ENCODE measurements around the gene AKR7A3. TPM values are rescaled to one million over a fixed set of nuclear protein-coding genes. Genes with fewer than 3 reads are reported as not detected.

The AKR7A3 gene
- total RNA-seq, 1 experiment from 2014 or later = 1.4 TPM

GRCh38 chr1:19327301-19327700 is 38.7 kb upstream of the AKR7A3 start:
- BruUV-seq (replicated peaks) = no TSS peak
- CTCF ChIA-PET = no interaction called here
- in situ Hi-C loops (cut with HindIII; ENCODE audit: low pct_unique_long_range_greater_than_20kb, low sequenced_read_pairs) = no loop called here
- TF ChIP-seq TCF7L2 (IDR thresholded peaks at IDR 0.05; ENCODE audit: low read depth, low read length) = no peak
- TF ChIP-seq SIN3A (IDR thresholded peaks at IDR 0.05; ENCODE audit: borderline replicate concordance, insufficient read depth, low read depth, low read length) = no peak
- no peak for TF ChIP-seq CTCF (IDR thresholded peaks at IDR 0.05)
- TF ChIP-seq REST (IDR thresholded peaks at IDR 0.05; ENCODE audit: insufficient read depth in 1 of 2, low read depth in 2 of 2, low read length in 1 of 2) = no peak
- TF ChIP-seq POLR2AphosphoS5 (IDR thresholded peaks at IDR 0.05; ENCODE audit: low read depth, low read length) = no peak
- Histone ChIP-seq H3K4me1 (ENCODE audit: control insufficient read depth, insufficient read depth, low read length) (no peaks in the 10 kb centered on the region; the same call in 1 of the 2 replicates), H3K27ac (ENCODE audit: low read length) (no peak overlapping the region), H3K36me3 (ENCODE audit: control insufficient read depth, insufficient read depth, low read length) (no peaks in the 10 kb centered on the region; the same call in 1 of the 2 replicates), H3K27me3 (ENCODE audit: control insufficient read depth, insufficient read depth, low read length) (no peaks in the 10 kb centered on the region), H3K9me3 (ENCODE audit: control insufficient read depth, insufficient read depth, low read depth, low read length) (no peaks in the 10 kb centered on the region), H3K4me3 (ENCODE audit: low read depth in 2 of 2, low read length in 2 of 2) (no peak overlapping the region)
- DNase-seq (ENCODE audit: low read depth, low spot score) = no peak
- ATAC-seq = no peak
- POLR2A ChIA-PET = no interaction called here
- intact Hi-C loops (cut with micrococcal nuclease; ENCODE audit: unreplicated experiment) = no loop called here

- BruUV-seq (replicated peaks) = no TSS peak
- no peak for DNase-seq (ENCODE audit: low read depth, low spot score)
- no peak overlapping the region for H3K27ac ChIP-seq (ENCODE audit: low read length)
- H3K9me3 ChIP-seq (ENCODE audit: control insufficient read depth, insufficient read depth, low read depth, low read length) = no peaks in the 10 kb centered on the region
- no peak overlapping the region for H3K4me3 ChIP-seq (ENCODE audit: low read depth in 2 of 2, low read length in 2 of 2)
- no peaks in the 10 kb centered on the region for H3K27me3 ChIP-seq (ENCODE audit: control insufficient read depth, insufficient read depth, low read length)
- no peaks in the 10 kb centered on the region; the same call in 1 of the 2 replicates for H3K36me3 ChIP-seq (ENCODE audit: control insufficient read depth, insufficient read depth, low read length)
- CTCF ChIA-PET = no interaction called here
- in situ Hi-C loops (cut with HindIII; ENCODE audit: low pct_unique_long_range_greater_than_20kb, low sequenced_read_pairs) (no loop called here), intact Hi-C loops (cut with micrococcal nuclease; ENCODE audit: unreplicated experiment) (no loop called here)
- ATAC-seq = no peak
- POLR2A ChIA-PET = no interaction called here
- TF ChIP-seq POLR2AphosphoS5 (IDR thresholded peaks at IDR 0.05; ENCODE audit: low read depth, low read length) (no peak), CTCF (IDR thresholded peaks at IDR 0.05) (no peak), SIN3A (IDR thresholded peaks at IDR 0.05; ENCODE audit: borderline replicate concordance, insufficient read depth, low read depth, low read length) (no peak), TCF7L2 (IDR thresholded peaks at IDR 0.05; ENCODE audit: low read depth, low read length) (no peak), REST (IDR thresholded peaks at IDR 0.05; ENCODE audit: insufficient read depth in 1 of 2, low read depth in 2 of 2, low read length in 1 of 2) (no peak)
- H3K4me1 ChIP-seq (ENCODE audit: control insufficient read depth, insufficient read depth, low read length) = no peaks in the 10 kb centered on the region; the same call in 1 of the 2 replicates
Measured at GRCh38 chr1:19326748-19327065, 38.1 kb upstream of the AKR7A3 start.
